Activated effector memory CD4-positive, alpha-beta T cell treated with Interleukin-2 at 50 U/mL for 16 hours (primary cell): Measurements from ENCODE around the gene CFAP97.
"Not testable (repeated sequence)": the region's sequence is repeated elsewhere in the genome, so short reads cannot be mapped to it uniquely, and the experiment has no call there.

Experiments used
- DNase-seq: peaks from one replicate; pipeline ENCODE4 v3.0.0-alpha.2; 2020

CFAP97 gene

DNA sequence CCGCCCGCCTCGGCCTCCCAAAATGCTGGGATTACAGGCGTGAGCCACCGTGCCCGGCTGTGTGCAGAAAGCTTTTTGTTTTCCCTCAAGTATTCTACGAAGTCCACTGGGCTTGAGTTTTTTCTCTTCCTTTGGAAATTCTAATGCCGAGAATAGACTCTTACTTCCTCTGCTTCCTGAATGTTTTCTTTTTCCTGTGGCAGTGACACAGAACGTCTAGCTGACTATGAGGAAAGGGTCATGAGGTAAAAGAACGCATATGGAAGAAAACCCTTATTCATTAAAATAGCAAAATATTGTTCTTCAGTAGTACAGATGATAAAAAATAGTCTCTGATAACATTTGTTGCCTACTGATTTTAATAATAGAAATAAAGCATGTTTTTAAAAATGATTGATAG lies 65.6 kb downstream of the CFAP97 start:
- DNase-seq: no peak

DNA sequence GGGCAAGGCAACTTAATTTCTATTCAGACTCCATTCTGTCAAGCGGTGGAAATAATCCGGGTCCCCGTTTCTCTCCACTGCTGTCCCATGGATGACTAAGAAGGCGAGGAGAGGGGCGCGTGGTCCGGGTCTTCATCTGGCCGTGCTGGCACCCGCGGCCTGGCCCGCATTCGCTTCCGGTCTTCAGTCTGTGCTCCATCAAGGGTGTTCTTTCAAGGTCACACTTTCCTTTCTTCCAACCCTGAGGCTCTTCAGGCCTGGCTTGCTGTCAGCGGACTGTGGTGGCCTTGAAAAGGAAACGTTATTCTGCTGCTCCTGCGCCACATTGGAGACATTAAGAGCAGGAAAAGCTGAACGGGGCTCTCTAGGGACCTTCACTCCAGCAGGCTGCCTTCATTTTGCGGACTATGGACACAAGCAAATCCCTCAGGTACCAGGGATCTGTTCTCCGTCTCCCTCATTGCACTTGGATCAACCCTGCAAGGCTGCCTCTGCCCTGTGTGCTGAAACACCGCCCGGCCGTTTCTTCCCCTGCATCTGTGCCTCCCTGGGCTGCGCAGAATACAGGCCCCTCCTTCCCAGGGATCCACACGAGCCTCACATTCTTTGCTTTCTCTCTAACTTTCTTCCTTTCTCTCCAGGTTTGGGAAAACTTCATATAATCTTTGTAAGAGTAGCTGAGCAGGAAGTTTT lies 66.4 kb downstream of the CFAP97 start:
- DNase-seq: no peak

DNA sequence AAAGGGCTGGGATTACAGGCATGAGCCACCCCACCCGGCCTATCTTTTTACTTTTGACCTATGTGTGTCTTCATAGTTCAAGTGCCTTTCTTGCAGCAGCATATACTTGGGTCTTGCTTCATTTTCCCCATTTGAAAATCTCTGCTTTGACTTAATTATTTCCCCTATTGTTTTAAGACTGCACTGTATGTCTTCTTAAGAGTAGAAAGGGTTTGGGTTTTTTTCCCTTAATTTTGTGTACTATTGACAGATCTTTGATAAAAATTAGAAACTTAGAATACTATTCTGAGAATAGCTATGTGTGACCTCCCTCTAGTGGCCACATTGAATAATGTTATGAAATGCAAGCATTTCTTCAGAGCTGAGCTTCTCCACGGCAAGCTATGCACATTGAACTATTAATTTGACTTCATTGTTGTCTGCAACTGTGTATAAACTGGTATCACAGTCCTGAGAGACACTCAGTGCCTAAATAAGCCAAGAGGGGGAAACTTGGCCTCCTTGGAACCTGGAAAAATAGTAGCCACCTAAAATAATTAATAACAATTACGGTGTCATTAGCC lies 69.4 kb downstream of the CFAP97 start:
- no peak for DNase-seq

DNA sequence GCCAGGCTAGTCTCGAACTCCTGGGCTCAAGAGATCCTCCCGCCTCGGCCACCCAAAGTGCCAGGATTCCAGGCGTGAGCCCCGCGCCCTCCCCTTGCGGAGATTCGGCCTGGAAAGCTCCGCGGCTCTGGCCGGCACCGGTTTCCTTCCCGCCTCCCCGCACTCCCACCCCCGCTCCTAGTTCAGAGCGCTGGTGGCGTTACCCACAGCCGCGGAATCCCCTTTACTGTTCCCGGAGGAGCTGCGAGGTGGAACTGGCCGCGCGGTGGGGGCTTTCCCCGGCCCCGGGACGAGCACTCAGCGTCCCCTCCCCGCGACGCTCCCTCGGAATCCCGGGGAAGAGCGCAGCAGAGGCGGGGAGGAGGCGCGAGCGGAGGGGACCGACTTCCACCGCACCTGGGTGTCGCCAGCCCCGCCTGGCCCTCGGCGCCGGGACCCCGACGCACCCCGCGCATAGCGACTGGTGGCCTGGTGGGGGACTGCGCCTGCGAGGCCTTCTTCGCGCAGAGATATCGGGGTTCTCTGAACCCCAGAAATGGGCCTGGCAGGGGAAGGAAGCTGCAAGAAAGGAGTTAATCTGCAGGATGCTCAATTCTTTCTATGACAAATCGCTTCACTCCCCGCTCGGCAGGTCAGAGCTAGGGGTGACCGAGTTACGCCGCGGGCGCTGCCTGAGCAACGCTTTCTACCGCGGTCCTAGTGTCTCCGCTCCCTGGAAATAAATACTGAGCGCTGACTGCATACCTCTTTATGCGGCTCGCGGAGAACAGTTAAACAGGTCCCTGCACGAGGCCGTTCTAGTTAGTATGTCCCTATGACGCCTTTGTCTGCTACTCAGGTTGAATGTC lies 75.3 kb downstream of the CFAP97 start:
- peak; percentile 21 for DNase-seq

DNA sequence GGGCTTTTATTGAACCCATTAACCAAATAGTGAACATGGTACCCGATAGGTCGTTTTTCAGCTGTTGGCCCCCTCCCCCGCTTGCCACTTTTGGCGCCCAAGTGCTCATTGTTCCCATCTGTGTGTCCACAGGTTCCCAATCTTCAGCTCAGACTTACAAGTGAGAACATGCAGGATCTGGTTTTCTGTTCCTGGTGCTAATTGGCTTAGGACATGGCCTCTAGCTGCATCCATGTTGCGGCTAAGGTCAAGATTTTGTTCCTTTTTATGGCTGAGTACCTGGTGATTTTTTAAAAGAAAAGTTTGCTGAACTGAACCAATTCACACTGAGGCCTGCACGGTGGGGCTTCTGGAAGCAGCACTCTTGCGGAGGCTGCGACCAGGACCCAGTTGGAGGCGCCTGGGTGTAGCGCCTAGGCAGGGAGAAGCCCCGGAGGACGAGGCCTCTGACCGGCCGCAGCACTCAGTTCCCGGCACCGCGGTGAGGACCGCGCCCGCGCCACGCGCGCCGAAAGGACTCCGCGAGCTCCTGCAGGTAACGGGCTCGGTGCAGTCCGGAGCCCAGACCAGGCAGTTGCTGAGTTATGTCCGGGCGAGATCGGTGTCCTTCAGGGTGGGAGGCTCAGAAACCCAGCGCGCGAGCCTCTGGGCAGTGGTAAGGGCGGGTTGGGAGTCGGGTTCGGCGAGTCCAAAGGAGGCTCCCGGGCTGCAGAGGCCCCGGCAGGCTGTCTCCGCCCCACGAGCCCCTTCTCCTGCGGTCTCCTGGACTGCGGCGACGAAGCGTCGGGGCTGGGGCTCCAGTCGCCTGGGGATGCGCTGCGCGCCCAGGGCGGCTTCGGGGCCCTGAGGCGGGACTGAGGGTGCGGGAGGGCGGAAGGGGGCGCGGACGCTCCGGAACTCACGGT lies 76.5 kb downstream of the CFAP97 start:
- DNase-seq: no peak

DNA sequence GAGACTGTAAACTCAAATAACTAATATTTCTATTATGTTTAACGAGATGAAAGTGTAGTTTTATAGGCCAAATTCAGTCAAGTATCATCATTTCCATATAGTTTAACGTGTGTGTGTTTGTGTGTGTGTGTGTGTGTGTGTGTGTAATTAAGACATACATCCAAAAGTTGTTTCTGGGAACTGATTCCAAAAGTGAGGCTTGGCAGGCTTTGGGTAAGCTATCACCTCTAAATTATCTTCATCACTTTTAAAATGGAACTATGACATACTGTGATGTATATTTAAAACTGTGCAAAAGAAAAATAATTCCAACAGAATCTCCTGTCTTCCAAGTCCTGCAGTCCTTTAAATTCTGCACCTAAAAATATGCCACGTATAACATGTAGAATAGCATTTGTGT lies 79.8 kb downstream of the CFAP97 start:
- no peak for DNase-seq

DNA sequence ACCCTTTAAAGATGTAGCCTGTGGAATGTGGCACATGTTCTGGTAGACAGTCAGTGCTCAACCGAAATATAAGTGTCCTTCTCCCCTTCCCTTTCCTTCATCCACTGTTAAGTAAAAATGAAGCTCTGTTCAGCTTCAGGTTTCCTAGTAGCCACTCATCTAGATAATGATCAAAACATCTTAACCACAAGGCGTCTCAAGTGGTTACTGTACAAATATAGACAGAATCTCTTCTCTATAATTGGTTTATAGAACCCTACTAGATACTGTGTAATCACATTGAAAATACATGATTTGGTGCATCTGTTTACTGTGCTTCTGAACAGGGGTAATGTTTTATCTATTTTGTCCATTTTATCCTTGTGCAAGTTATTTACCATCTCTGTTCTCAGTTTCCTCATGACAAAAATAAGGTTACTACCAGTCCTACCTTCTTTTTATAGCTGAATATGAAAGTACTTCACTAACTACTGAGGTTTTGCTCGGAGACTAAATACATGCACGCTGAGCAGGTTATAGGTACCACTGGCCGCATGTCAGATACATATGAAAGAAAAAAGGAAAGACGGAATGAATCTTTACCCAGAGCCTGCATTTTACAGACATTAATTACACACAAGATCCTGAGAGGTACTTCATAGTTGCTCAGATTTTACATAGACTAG lies 81.0 kb downstream of the CFAP97 start:
- no peak for DNase-seq

DNA sequence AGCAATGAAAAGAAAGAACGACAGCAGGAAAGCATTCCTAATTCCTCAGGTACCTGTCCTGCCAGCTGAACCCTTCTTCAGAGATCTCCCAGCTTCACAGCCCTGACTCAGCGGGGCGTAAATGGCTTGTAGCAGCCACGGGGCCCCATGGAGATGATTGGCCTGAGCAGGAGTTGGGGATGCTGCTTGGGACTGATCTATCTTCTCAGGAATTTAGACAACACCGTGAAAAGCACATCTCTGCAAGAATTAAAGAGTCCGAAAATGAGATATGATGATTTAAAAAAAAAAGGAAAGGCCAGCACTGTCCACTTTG lies 83.2 kb downstream of the CFAP97 start:
- DNase-seq: no peak

DNA sequence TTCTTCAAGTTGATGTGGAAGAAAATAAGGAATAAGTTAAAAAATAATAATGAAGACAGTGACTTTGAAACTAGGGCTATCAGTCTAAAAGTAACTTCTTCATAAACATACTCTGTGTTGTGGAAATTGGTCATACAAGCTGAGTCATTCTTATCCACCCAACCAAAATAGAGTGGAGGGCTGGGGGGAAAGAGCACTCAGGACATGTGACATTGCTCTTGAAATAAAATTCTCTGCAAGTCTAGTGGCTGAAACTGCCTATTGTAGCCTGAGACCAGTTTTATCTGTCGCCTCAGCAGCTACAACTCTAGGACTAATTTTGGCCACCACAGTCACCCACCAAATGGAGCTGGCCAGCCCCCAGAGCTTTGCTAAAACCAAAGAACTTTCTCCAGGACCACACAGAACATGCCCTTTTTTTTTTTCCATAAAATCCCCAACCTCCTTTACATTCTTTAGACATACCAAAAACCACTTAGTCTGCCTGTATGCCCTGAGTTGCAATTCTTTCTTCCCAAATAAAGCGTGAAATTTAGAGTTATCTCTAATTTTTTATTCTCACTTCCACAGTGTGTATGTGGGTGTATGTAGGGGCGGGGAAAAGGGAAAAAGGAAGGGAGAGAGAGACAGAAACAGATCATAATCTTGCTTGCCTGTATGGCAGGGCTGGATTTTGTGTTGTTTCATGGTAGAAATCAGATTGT lies 83.7 kb downstream of the CFAP97 start:
- DNase-seq: no peak

DNA sequence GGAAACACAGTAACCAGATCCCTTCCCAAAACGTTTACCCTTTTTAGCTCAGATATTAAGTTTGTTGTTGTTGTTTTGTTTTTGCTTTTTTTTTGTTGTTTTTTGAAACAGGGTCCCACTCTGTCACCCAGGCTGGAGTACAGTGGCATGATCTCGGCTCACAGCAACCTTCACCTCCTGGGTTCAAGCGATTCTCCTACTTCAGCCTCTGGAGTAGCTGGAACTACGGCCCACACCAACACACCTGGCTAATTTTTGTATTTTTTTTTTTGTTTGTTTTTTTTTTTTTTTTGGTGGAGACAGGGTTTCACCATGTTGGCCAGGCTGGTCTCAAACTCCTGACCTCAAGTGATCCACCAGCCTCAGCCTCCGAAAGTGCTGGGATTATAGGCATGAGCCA lies 84.3 kb downstream of the CFAP97 start:
- DNase-seq: not testable (repeated sequence)

DNA sequence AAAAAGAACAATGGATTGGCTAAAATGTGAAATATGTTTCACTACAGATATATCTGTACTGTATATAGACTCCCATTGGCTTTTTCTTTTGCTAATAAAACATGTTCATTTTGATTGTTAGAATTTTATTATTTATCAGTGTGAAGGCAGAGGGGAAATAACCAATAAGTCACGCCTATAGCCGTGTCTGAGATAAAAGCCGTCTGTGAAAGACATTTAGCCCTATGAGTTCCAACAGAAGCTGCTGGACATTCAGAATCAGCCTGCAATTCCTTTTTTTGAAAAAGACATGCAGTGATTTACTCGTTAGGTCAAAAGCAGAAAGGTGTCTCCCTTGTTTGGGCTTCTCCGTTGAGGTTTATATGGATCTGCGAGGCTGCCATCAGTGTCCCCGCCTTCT lies 84.9 kb downstream of the CFAP97 start:
- DNase-seq: no peak

DNA sequence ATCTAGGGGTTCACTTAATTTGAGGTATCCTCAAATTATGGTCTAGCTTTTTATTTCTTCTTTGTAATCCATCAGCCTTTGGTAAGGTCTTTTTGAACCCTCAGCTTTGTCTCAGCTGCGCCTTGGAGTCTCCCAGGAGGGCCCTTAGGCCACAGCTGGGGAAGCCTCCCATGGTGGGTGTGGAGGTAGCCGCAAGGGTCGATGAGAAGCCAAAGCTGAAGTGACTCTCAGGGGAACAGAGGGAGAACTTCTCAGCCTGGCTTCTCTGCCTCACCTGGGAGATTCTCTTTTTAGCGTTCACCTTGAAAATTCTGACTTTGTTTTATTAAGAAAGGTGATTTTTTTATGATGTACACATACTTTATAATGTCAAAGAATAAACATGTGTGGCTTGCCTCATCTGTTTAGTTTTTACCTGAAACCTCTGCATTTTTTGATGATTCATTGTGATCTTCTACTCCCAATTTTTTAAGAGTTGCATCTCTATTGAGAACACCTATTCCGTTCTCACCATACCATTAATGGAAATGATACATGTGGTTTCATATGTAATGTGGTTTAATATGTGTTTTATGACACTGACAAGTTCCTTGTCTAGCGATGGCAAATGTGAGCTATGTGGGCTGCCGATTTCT lies 86.4 kb downstream of the CFAP97 start:
- no peak for DNase-seq

DNA sequence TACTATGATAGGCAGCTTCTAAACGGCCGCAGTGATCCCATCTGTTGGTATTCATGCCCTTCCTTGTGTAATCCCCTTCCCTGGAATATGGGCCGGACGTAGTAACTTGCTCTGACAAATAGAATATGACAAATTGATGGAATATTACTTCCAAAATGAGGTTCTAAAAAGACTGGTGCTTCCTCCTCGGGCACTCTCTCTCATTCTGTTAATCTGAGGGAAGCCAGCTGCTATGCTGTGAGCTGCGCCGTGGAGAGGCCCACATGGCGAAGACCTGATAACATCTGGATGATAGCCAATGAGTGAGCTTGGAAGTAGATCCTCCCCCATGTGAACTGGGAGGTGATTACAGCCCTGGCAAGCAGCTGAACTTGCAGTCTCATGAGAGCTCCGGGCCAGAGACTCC lies 88.0 kb downstream of the CFAP97 start:
- no peak for DNase-seq

DNA sequence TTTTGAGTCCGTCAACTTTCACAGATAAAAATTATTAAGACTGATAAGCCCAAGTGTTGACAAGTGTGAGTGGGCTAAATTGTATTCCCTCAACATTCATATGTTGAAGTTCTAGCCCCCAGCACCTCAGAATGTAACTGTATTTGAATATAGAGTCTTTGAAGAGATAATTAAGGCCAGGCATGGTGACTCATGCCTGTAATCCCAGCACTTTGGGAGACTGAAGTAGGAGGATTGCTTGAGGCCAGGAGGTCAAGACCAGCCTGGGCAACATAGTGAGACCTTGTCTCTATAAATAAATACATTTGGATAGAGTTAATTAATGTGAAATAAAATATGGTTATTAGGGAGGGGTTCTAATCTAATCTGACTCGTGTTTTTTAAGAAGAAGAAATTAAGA lies 90.5 kb downstream of the CFAP97 start:
- DNase-seq: no peak

DNA sequence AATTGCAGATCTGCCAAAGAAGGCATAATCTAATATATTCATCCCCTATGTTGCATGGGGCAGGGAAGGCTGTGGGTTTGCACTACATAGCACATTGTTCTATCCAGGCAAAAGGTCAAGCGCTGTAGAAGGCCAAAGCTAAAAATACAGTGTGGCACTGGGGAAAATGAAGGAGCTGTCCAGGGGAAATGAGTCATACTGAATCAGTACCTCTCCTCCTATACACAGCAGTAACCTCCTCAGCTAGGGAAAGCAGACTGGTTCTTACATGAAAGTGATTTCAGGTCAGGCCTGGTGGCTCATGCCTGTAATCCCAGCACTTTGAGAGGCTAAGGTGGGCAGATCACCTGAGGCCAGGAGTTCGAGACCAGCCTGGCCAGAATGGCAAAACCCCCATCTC lies 91.7 kb downstream of the CFAP97 start:
- no peak for DNase-seq

DNA sequence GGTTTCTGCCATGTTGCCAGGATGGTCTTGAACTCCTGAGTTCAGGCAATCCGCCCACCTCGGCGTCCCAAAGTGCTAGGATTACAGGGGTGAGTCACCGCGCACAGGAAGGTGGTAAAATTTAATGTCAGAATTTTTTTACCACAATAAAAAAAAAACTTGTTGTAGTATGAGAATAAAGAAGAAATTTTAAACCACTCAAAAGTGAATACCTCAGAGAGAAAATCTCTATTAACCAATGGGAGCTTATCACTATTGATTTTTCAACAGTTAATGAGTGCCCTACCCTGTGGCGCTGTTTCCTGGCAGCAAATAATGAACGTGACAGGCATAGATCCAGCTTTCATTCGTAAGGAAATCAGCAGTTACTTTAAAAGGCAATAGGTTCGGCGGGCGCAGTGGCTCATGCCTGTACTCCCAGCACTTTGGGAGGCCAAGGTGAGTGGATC lies 93.4 kb downstream of the CFAP97 start:
- no peak for DNase-seq

DNA sequence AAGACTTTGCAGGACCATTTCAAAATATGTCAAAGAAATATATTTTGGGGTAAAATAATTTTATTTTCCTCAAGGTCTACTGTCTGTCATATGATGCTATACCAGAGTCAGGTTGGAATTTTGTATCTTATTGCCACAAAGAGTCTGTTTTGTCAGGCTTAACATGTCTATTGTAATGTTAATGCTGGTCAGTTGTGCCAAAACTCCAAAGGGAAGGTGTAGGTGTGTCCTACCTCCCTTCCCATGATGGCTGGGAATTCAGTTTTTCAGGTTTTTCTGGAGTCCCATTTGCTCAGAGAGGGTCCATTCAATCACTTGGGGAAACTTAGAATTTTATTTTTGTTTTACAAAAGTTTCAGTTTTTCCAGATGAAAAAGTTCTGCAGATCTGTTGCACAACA lies 94.1 kb downstream of the CFAP97 start:
- DNase-seq: no peak
